K562 (cell line): Measurements from ENCODE around the gene WNT7B. TPM values are rescaled to one million over a fixed set of nuclear protein-coding genes. Genes with fewer than 3 reads are reported as not detected.

Experiments used
- ATAC-seq: fragments of 200-7000 bp; cut with Tn5 transposase; 3 replicates; pipeline ENCODE4 v1.9.1; 2020; ENCODE audit warnings: moderate library complexity
- BruUV-seq: library from RNA; stranded (reverse); fragments of 400-500 nt; replicated peaks from 2 replicates; lab custom pipeline; 2021; lab: Mats Ljungman, UMichigan
- CTCF ChIA-PET: fragments of 300-600 bp; formaldehyde crosslinking; extraction: SDS; loops from one replicate; lab custom pipeline; 2021; ENCODE audit warnings: low intra/inter-chr PET ratio; lab: Yijun Ruan, JAX
- POLR2A ChIA-PET: fragments of 300-600, 350-650 bp; sonication (Branson Sonifier 250); formaldehyde crosslinking; extraction: SDS; loops from one replicate; lab custom pipeline; 2021; ENCODE audit warnings: antibody characterized with exemption, inconsistent platforms; lab: Yijun Ruan, JAX
- DNase-seq, 4 experiments: peaks; one replicate each; pipeline versions ENCODE4 v3.0.0 to v3.0.0-alpha.2; 2011 to 2018; ENCODE audit warnings: low spot score in 3 of 4, mixed read lengths in 3 of 4; ENCODE audit errors: extremely low read depth in 1 of 4
- FAIRE-seq: peaks from 2 replicates; lab custom pipeline; 2011; peaks lifted over from hg19 to GRCh38; lab: Jason Lieb, UNC
- H2AFZ ChIP-seq: 2 replicates; pipeline ENCODE4 v1.6.0; 2011; ENCODE audit warnings: low read depth, low read length, control low read depth, inconsistent platforms
- H3K27ac ChIP-seq: fragments of 200-600 bp; 3 replicates; pipeline ENCODE4 v1.8.0; 2011; ENCODE audit warnings: low read depth, mild to moderate bottlenecking, control low read depth, inconsistent platforms, low read length, moderate library complexity, mixed read lengths; ENCODE audit errors: extremely low read depth
- H3K27me3 ChIP-seq, 2 experiments: fragments of 300-600 bp in 1 of 2; 2 replicates in 1 of 2; 3 replicates in 1 of 2; pipeline versions ENCODE4 v1.6.0 to v1.8.0; 2011; ENCODE audit warnings: inconsistent platforms in 2 of 2, low read length in 2 of 2, mild to moderate bottlenecking in 1 of 2, mixed read lengths in 1 of 2, moderate library complexity in 1 of 2; ENCODE audit not compliant: control insufficient read depth in 2 of 2, insufficient read depth in 2 of 2
- H3K36me3 ChIP-seq: fragments of 300-600 bp; 3 replicates; pipeline ENCODE4 v1.8.0; 2011; ENCODE audit warnings: mild to moderate bottlenecking, low read length, inconsistent platforms; ENCODE audit not compliant: control insufficient read depth, insufficient read depth
- H3K4me1 ChIP-seq, 2 experiments: fragments of 200-600 bp in 1 of 2; replicated peaks in 1 of 2; 2 replicates in 1 of 2; 3 replicates in 1 of 2; pipeline versions ENCODE4 v1.5.1 to v1.8.0; 2011; ENCODE audit warnings: inconsistent platforms in 2 of 2, low read length in 2 of 2, mild to moderate bottlenecking in 1 of 2, mixed read lengths in 1 of 2, moderate library complexity in 1 of 2; ENCODE audit not compliant: control insufficient read depth in 2 of 2, insufficient read depth in 2 of 2
- H3K4me2 ChIP-seq: 2 replicates; pipeline ENCODE4 v1.6.1; 2011; ENCODE audit warnings: low read length, control low read depth, inconsistent platforms, mixed read lengths; ENCODE audit not compliant: insufficient read depth
- H3K4me3 ChIP-seq: fragments of 200-600 bp; sonication (generic), shearing (Covaris generic); 2 replicates; pipeline ENCODE4 v1.5.1; 2016; ENCODE audit warnings: control low read depth, inconsistent platforms
- H3K79me2 ChIP-seq: fragments of 200-600 bp; 3 replicates; pipeline ENCODE4 v1.8.0; 2011; ENCODE audit warnings: low read length, inconsistent platforms; ENCODE audit not compliant: control insufficient read depth, insufficient read depth
- H3K9ac ChIP-seq, 2 experiments: 2 replicates each; pipeline versions ENCODE4 v1.6.0 to v1.6.1; 2011; ENCODE audit warnings: low read depth in 2 of 2, low read length in 2 of 2, control low read depth in 1 of 2, inconsistent platforms in 1 of 2, mild to moderate bottlenecking in 1 of 2, mixed read lengths in 1 of 2; ENCODE audit not compliant: insufficient read depth in 1 of 2
- H3K9me1 ChIP-seq: one replicate; pipeline ENCODE4 v1.6.0; 2011; ENCODE audit warnings: inconsistent platforms, mild to moderate bottlenecking, low read length, moderate library complexity; ENCODE audit not compliant: control insufficient read depth, insufficient read depth
- H3K9me3 ChIP-seq: replicated peaks from 2 replicates; pipeline ENCODE4 v1.5.1; 2011; ENCODE audit warnings: low read depth, low read length, inconsistent platforms; ENCODE audit not compliant: control insufficient read depth, insufficient read depth
- H4K20me1 ChIP-seq: replicated peaks from 2 replicates; pipeline ENCODE4 v1.6.1; 2011; ENCODE audit warnings: low read length, inconsistent platforms, mixed read lengths; ENCODE audit not compliant: control insufficient read depth, insufficient read depth
- EP400 ChIP-seq: fragments of 450-650 bp; IDR thresholded peaks from 2 replicates; pipeline ENCODE4 v1.6.1; 2017; ENCODE audit warnings: antibody characterized with exemption, mild to moderate bottlenecking, moderate library complexity
- HNRNPLL ChIP-seq: fragments of 200-400 bp; formaldehyde crosslinking; IDR thresholded peaks from 2 replicates; pipeline ENCODE4 v1.6.1; 2017; ENCODE audit warnings: low read length, low read depth, mild to moderate bottlenecking; ENCODE audit not compliant: poor library complexity, severe bottlenecking
- NFXL1 ChIP-seq: fragments of 450-650 bp; formaldehyde crosslinking; IDR thresholded peaks from 2 replicates; pipeline ENCODE4 v1.4.0; 2021; ENCODE audit warnings: mild to moderate bottlenecking
- RBM15 ChIP-seq: fragments of 200-400 bp; formaldehyde crosslinking; IDR thresholded peaks from 2 replicates; pipeline ENCODE4 v1.6.1; 2018; ENCODE audit warnings: mild to moderate bottlenecking, low read length, moderate library complexity; ENCODE audit not compliant: insufficient read depth
- RNF2 ChIP-seq: sonication (generic); IDR thresholded peaks from 2 replicates; pipeline ENCODE4 v1.6.1; 2016
- SAFB2 ChIP-seq: fragments of 200-400 bp; formaldehyde crosslinking; IDR thresholded peaks from 2 replicates; pipeline ENCODE4 v1.6.1; 2018; ENCODE audit warnings: borderline replicate concordance, low read length, low read depth, moderate library complexity; ENCODE audit not compliant: severe bottlenecking
- SFPQ ChIP-seq: fragments of 200-400 bp; formaldehyde crosslinking; IDR thresholded peaks from 2 replicates; pipeline ENCODE4 v1.6.1; 2017; ENCODE audit warnings: mild to moderate bottlenecking, low read depth, low read length, moderate library complexity
- SMAD2 ChIP-seq: fragments of 150-350 bp; IDR thresholded peaks from 2 replicates; pipeline ENCODE4 v1.6.1; 2014; ENCODE audit warnings: low read depth, mild to moderate bottlenecking, low read length
- SNIP1 ChIP-seq: fragments of 450-650 bp; IDR thresholded peaks from 2 replicates; pipeline ENCODE4 v1.7.1; 2017; ENCODE audit warnings: low read depth, mild to moderate bottlenecking
- XRCC4 ChIP-seq: IDR thresholded peaks from one replicate; pipeline ENCODE4 v1.6.1; 2011; ENCODE audit not compliant: insufficient read depth, insufficient read length; ENCODE audit errors: extremely low read depth
- ZNF133 ChIP-seq: fragments of 250-450 bp; sonication (Bioruptor Pico); IDR thresholded peaks from 2 replicates; pipeline ENCODE4 v1.4.0; 2020; ENCODE audit warnings: mild to moderate bottlenecking
- ZNF217 ChIP-seq: sonication (generic); formaldehyde crosslinking; IDR thresholded peaks from 2 replicates; pipeline ENCODE4 v1.8.0; 2022; ENCODE audit warnings: mild to moderate bottlenecking, missing genetic modification reagents
- ZNF239 ChIP-seq: fragments of 250-450 bp; sonication (Bioruptor Pico); IDR thresholded peaks from 2 replicates; pipeline ENCODE4 v1.4.0; 2020; ENCODE audit warnings: mild to moderate bottlenecking
- ZNF384 ChIP-seq: IDR thresholded peaks from 2 replicates; pipeline ENCODE4 v1.6.1; 2012; ENCODE audit warnings: low read depth, low read length, improper control_type of control experiment
- WGBS: fragments of 100-300 bp; shearing (Covaris generic); methylation state at CpG from one replicate; pipeline ENCODE4 v1.1.6; 2016; ENCODE audit warnings: low coverage, mixed read lengths; ENCODE audit not compliant: insufficient coverage; ENCODE audit errors: missing lambda C conversion rate; 5-methylcytosine and 5-hydroxymethylcytosine counted together
- in situ Hi-C: fragments of 300-500 bp; cut with MboI; formaldehyde crosslinking; loops from 4 replicates; pipeline ENCODE4 v1.15.0; 2018; ENCODE audit warnings: inconsistent platforms, mixed read lengths
- intact Hi-C: fragments of 100-400 bp; cut with micrococcal nuclease; formaldehyde crosslinking; loops from 2 replicates; pipeline ENCODE4 v1.14.2; 2022
- polyA plus RNA-seq, 8 experiments: library from polyadenylated mRNA; depleted of rRNA in 4 of 8; stranded (reverse) in 5 of 8; unstranded in 3 of 8; fragments of >200 nt; fragmentation: Nextera tagmentation in 2 of 8; fragmentation: Illumina TruSeq in 1 of 8; extraction: Ambion mirVana in 2 of 8; extraction: Trizol in 1 of 8; gene quantifications; 2 replicates each; pipeline versions ENCODE4 v1.2.1 to v1.2.3, GENCODE V29; 2011 to 2014; ENCODE audit warnings: inconsistent platforms in 1 of 8, missing spikeins in 1 of 8
- total RNA-seq, 7 experiments: library from RNA; depleted of rRNA in 6 of 7; stranded (reverse); fragments of >200 nt in 6 of 7; fragmentation: Illumina TruSeq in 2 of 7; extraction: Trizol in 2 of 7; gene quantifications; 2 replicates each; pipeline versions ENCODE4 v1.2.1 to v1.2.3, GENCODE V29; 2011 to 2021; ENCODE audit warnings: low replicate concordance in 1 of 7

WNT7B gene
- total and polyA plus RNA-seq, 9 of the 15 experiments (the other 6 are each of a cell fraction or from before 2014, with no cell fraction given) = not detected

GRCh38 chr22:45931042-45931441 is 45.9 kb downstream of the WNT7B start:
- H3K9ac ChIP-seq = no peak overlapping the region
- intact Hi-C loops (no loop called here), in situ Hi-C loops (no loop called here)
- no peak overlapping the region for H2AFZ ChIP-seq
- no TSS peak for BruUV-seq
- H3K9me1 ChIP-seq = no peaks in the 10 kb centered on the region
- ChIA-PET CTCF (no interaction called here), POLR2A (no interaction called here)
- peaks cover 0 to 19% of the 10 kb centered on the region in 2 experiments; a peak in 2 of 5 replicates for H3K4me1 ChIP-seq
- H3K79me2 ChIP-seq = no peaks in the 10 kb centered on the region
- H3K36me3 ChIP-seq = no peaks in the 10 kb centered on the region
- no peak overlapping the region for H3K4me3 ChIP-seq
- peak in 1 of 4 experiments; percentile 15 for DNase-seq
- no peak overlapping the region for H3K4me2 ChIP-seq
- H3K27ac ChIP-seq = no peak overlapping the region
- FAIRE-seq = no peak
- no peaks in the 10 kb centered on the region for H3K9me3 ChIP-seq
- TF ChIP-seq ZNF384 (no peak), HNRNPLL (peak; percentile 75)
- no peak; the same call in 2 of the 3 replicates for ATAC-seq
- peaks cover 2 to 61% of the 10 kb centered on the region in 2 experiments; a peak in 2 of 5 replicates for H3K27me3 ChIP-seq
- peaks cover 6% of the 10 kb centered on the region; the same call in 1 of the 2 replicates for H4K20me1 ChIP-seq
- WGBS = 9% methylated on average over 17 of the region's 38 CpGs

GRCh38 chr22:45930324-45930723 is 46.6 kb downstream of the WNT7B start:
- no peak overlapping the region for H3K9ac ChIP-seq
- BruUV-seq = no TSS peak
- no peak overlapping the region for H3K4me3 ChIP-seq
- no peak for FAIRE-seq
- ChIA-PET CTCF (no interaction called here), POLR2A (no interaction called here)
- intact Hi-C loops (no loop called here), in situ Hi-C loops (no loop called here)
- peak; percentile 15 to 67 (median 40) for DNase-seq
- no peaks in the 10 kb centered on the region for H3K36me3 ChIP-seq
- no peak for TF ChIP-seq RNF2
- no peak for TF ChIP-seq ZNF239 (CRISPR knock-in tag)
- no peak for TF ChIP-seq SFPQ
- no peak for TF ChIP-seq SNIP1
- no peak for TF ChIP-seq EP400
- TF ChIP-seq SMAD2 = no peak
- no peak for TF ChIP-seq ZNF133
- no peak for TF ChIP-seq SAFB2
- TF ChIP-seq RBM15 = no peak
- no peak for TF ChIP-seq ZNF217
- TF ChIP-seq XRCC4 = no peak
- TF ChIP-seq NFXL1 = no peak
- peaks cover 2 to 61% of the 10 kb centered on the region in 2 experiments; a peak in 2 of 5 replicates for H3K27me3 ChIP-seq
- no peak overlapping the region for H3K27ac ChIP-seq
- H3K79me2 ChIP-seq = no peaks in the 10 kb centered on the region
- H2AFZ ChIP-seq = no peak overlapping the region
- WGBS = 0% methylated on average over 8 of the region's 14 CpGs
- peaks cover 0 to 19% of the 10 kb centered on the region in 2 experiments; a peak in 2 of 5 replicates for H3K4me1 ChIP-seq
- ATAC-seq = peak; percentile 58; the same call in 2 of the 3 replicates
- peaks cover 6% of the 10 kb centered on the region; the same call in 1 of the 2 replicates for H4K20me1 ChIP-seq
- H3K4me2 ChIP-seq = no peak overlapping the region
- H3K9me3 ChIP-seq = no peaks in the 10 kb centered on the region
- H3K9me1 ChIP-seq = no peaks in the 10 kb centered on the region
